HFF-Myc (cell line): ENCODE results near the gene PRDM7.

Experiments used
- DNase-seq: peaks from one replicate; pipeline ENCODE4 v3.0.0-alpha.2; 2011; ENCODE audit warnings: low read depth; ENCODE audit errors: extremely low read depth
- H3K4me3 ChIP-seq: replicated peaks from 2 replicates; pipeline ENCODE4 v1.5.1; 2011; ENCODE audit warnings: low read depth, mild to moderate bottlenecking, control low read depth, low read length
- CTCF ChIP-seq: IDR thresholded peaks from 2 replicates; pipeline ENCODE4 v1.5.1; 2012; ENCODE audit warnings: mild to moderate bottlenecking, low read depth, low read length, control low read depth; ENCODE audit errors: missing control alignments

PRDM7 gene

GRCh38 chr16:90084215-90084950 lies 7.3 kb upstream of the PRDM7 start:
- TF ChIP-seq CTCF = no peak
- DNase-seq = no peak
- no peak overlapping the region for H3K4me3 ChIP-seq

- no peak for TF ChIP-seq CTCF
- H3K4me3 ChIP-seq = no peak overlapping the region
- no peak for DNase-seq
Measured at GRCh38 chr16:90083139-90083538, 6.0 kb upstream of the PRDM7 start.

GRCh38 chr16:90081606-90081970 lies 4.5 kb upstream of the PRDM7 start:
- H3K4me3 ChIP-seq = no peak overlapping the region
- TF ChIP-seq CTCF = no peak
- no peak for DNase-seq

GRCh38 chr16:90078579-90078895 lies 1.4 kb upstream of the PRDM7 start:
- TF ChIP-seq CTCF = no peak
- H3K4me3 ChIP-seq = no peak overlapping the region
- DNase-seq = no peak

- no peak for TF ChIP-seq CTCF
- peak overlapping the region; percentile 35 for H3K4me3 ChIP-seq
- DNase-seq = no peak
Measured at GRCh38 chr16:90077757-90078578, 837 bp upstream of the PRDM7 start.

- TF ChIP-seq CTCF = no peak
- no peak for DNase-seq
Measured at GRCh38 chr16:90072442-90073105, 4.6 kb downstream of the PRDM7 start.

More at GRCh38 chr16:90072442-90073105, 4.6 kb downstream of the PRDM7 start:
- H3K4me3 ChIP-seq = no peak overlapping the region
